ENCODE measurements around the gene ZFYVE1. TPM values are rescaled to one million over a fixed set of nuclear protein-coding genes. Genes with fewer than 3 reads are reported as not detected.

The ZFYVE1 gene
- total RNA-seq, 1 experiment from 2014 or later, result 13.0 TPM

- ChIA-PET CTCF (interaction anchor here (0.7 kb wide), 2 partner anchors 17 to 427 kb away, joined by 3 to 4 read pairs; no protein-coding TSS in a partner anchor), POLR2A (ENCODE audit: unreplicated experiment) (no interaction called here)
- no peak for TF ChIP-seq EZH2phosphoT487 (IDR thresholded peaks at IDR 0.05; ENCODE audit: borderline replicate concordance, low read length)
- TF ChIP-seq CTCF (conservative IDR thresholded peaks at IDR 0.05; ENCODE audit: low read depth, low read length), result no peak
- TF ChIP-seq EZH2 (IDR thresholded peaks at IDR 0.05; ENCODE audit: low read length, unreplicated experiment), result no peak
- no peaks in the 10 kb centered on the region for H3K27me3 ChIP-seq (ENCODE audit: low read length)
- no peak overlapping the region for H3K4me2 ChIP-seq (ENCODE audit: low read length)
- intact Hi-C loops (cut with micrococcal nuclease), result no loop called here
- no peaks in the 10 kb centered on the region for H4K20me1 ChIP-seq (ENCODE audit: low read length)
- ATAC-seq (no peak), DNase-seq (no peak)
- H3K27ac ChIP-seq (ENCODE audit: low read length), result no peak overlapping the region
- no peaks in the 10 kb centered on the region for H3K79me2 ChIP-seq (ENCODE audit: low read length)
- no peaks in the 10 kb centered on the region for H3K9me2 ChIP-seq (replicated peaks; ENCODE audit: low read length)
- no TSS peak for BruUV-seq (replicated peaks)
- H3K4me1 ChIP-seq (ENCODE audit: insufficient read depth, low read length), result peaks cover 17% of the 10 kb centered on the region
- H3K9ac ChIP-seq (ENCODE audit: low read length), result no peak overlapping the region
- no peak overlapping the region for H3K4me3 ChIP-seq (ENCODE audit: low read length)
- H2AFZ ChIP-seq (ENCODE audit: low read length), result no peak overlapping the region
- H3F3A ChIP-seq (ENCODE audit: low read length, unreplicated experiment), result no peaks in the 10 kb centered on the region
- peaks cover 41% of the 10 kb centered on the region; the same call in 1 of the 2 replicates for H3K36me3 ChIP-seq (ENCODE audit: low read depth, low read length)
- no peaks in the 10 kb centered on the region for H3K9me3 ChIP-seq (ENCODE audit: low read length)
Observed at GRCh38 chr14:72943876-72944430, 83.0 kb downstream of the ZFYVE1 start.

- intact Hi-C loops (cut with micrococcal nuclease), result no loop called here
- Histone ChIP-seq H2AFZ (ENCODE audit: low read length) (no peak overlapping the region), H3K9me2 (replicated peaks; ENCODE audit: low read length) (no peaks in the 10 kb centered on the region), H3K4me1 (ENCODE audit: insufficient read depth, low read length) (peaks cover 17% of the 10 kb centered on the region), H3K9me3 (ENCODE audit: low read length) (no peaks in the 10 kb centered on the region), H3K79me2 (ENCODE audit: low read length) (no peaks in the 10 kb centered on the region), H3K4me3 (ENCODE audit: low read length) (no peak overlapping the region), H3K36me3 (ENCODE audit: low read depth, low read length) (peaks cover 45% of the 10 kb centered on the region), H4K20me1 (ENCODE audit: low read length) (peaks cover 5% of the 10 kb centered on the region; the same call in 1 of the 2 replicates), H3K27me3 (ENCODE audit: low read length) (no peaks in the 10 kb centered on the region), H3K27ac (ENCODE audit: low read length) (no peak overlapping the region), H3F3A (ENCODE audit: low read length, unreplicated experiment) (no peaks in the 10 kb centered on the region), H3K9ac (ENCODE audit: low read length) (no peak overlapping the region), H3K4me2 (ENCODE audit: low read length) (no peak overlapping the region)
- ATAC-seq (no peak), DNase-seq (peak; percentile 17)
- BruUV-seq (replicated peaks), result no TSS peak
- TF ChIP-seq CTCF (conservative IDR thresholded peaks at IDR 0.05; ENCODE audit: low read depth, low read length) (peak; percentile 48), EZH2 (IDR thresholded peaks at IDR 0.05; ENCODE audit: low read length, unreplicated experiment) (no peak), EZH2phosphoT487 (IDR thresholded peaks at IDR 0.05; ENCODE audit: borderline replicate concordance, low read length) (no peak)
- ChIA-PET CTCF (no interaction called here), POLR2A (ENCODE audit: unreplicated experiment) (no interaction called here)
Observed at GRCh38 chr14:72942934-72943333, 84.0 kb downstream of the ZFYVE1 start.

DNA sequence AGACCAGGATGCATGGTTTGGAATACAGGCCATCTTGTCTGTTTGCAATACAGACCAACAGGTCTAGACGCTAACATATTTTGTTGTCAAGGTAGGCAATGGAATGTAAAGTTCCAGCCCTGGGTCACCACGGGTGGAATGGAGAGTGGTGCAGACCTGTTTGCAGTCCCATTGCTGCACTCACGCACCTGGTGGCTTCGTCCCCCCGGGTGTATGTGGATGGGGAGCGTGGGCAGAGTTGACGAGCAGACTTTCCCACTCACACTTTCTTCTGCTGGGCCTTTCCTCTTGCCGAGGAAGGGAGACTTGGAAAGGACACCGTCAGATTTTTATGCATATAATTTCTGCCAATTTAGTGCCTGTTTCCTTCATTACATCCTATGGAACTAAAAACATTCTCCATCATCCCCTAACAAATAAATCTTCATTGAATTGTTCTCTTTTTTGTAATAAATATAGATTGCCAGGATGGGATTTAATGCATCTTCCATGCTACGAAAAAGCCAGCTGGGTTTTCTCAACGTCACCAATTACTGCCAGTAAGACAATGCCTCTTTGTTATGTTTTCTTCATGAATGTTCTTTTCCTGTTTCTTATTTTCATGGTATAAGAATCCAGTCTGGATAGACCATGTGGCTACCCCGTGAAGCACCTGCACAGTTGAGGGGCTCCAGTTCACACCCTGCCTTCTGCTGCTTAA is 85.5 kb downstream of the ZFYVE1 start:
- DNase-seq (no peak), ATAC-seq (no peak)
- intact Hi-C loops (cut with micrococcal nuclease), result no loop called here
- no peaks in the 10 kb centered on the region for H3F3A ChIP-seq (ENCODE audit: low read length, unreplicated experiment)
- H3K4me3 ChIP-seq (ENCODE audit: low read length), result no peak overlapping the region
- no peaks in the 10 kb centered on the region for H3K27me3 ChIP-seq (ENCODE audit: low read length)
- H3K4me2 ChIP-seq (ENCODE audit: low read length), result no peak overlapping the region
- H3K9me3 ChIP-seq (ENCODE audit: low read length), result no peaks in the 10 kb centered on the region
- peaks cover 5% of the 10 kb centered on the region; the same call in 1 of the 2 replicates for H4K20me1 ChIP-seq (ENCODE audit: low read length)
- ChIA-PET CTCF (interaction anchor here (0.7 kb wide), 1 partner anchor 36 kb away, joined by 3 read pairs; no protein-coding TSS in a partner anchor), POLR2A (ENCODE audit: unreplicated experiment) (no interaction called here)
- H3K27ac ChIP-seq (ENCODE audit: low read length), result no peak overlapping the region
- peaks cover 47% of the 10 kb centered on the region for H3K36me3 ChIP-seq (ENCODE audit: low read depth, low read length)
- no peaks in the 10 kb centered on the region for H3K9me2 ChIP-seq (replicated peaks; ENCODE audit: low read length)
- no peak overlapping the region for H2AFZ ChIP-seq (ENCODE audit: low read length)
- TF ChIP-seq EZH2phosphoT487 (IDR thresholded peaks at IDR 0.05; ENCODE audit: borderline replicate concordance, low read length), result no peak
- TF ChIP-seq EZH2 (IDR thresholded peaks at IDR 0.05; ENCODE audit: low read length, unreplicated experiment), result no peak
- no peak for TF ChIP-seq CTCF (conservative IDR thresholded peaks at IDR 0.05; ENCODE audit: low read depth, low read length)
- H3K9ac ChIP-seq (ENCODE audit: low read length), result no peak overlapping the region
- H3K4me1 ChIP-seq (ENCODE audit: insufficient read depth, low read length), result peaks cover 7% of the 10 kb centered on the region
- H3K79me2 ChIP-seq (ENCODE audit: low read length), result 0 out of 2 replicates have a peak, but pooled peaks cover 4% of the 10 kb centered on the region
- BruUV-seq (replicated peaks), result no TSS peak
